ENCODE measurements around the gene KCNH4.

Gene KCNH4

GRCh38 chr17:42135664-42136653 is 45.0 kb downstream of the KCNH4 start:
- DNase-seq = no peak

- DNase-seq = no peak
These were observed 45.8 kb downstream of the KCNH4 start for GRCh38 chr17:42135151-42135550.

- DNase-seq = no peak
These were observed 47.4 kb downstream of the KCNH4 start for GRCh38 chr17:42133461-42134041.

GRCh38 chr17:42132941-42133340 is 48.0 kb downstream of the KCNH4 start:
- peak; percentile 70 to 85 for DNase-seq

- DNase-seq = peak in 1 of 2 donors; percentile 20
These were observed 48.9 kb downstream of the KCNH4 start for GRCh38 chr17:42131981-42132432.

GRCh38 chr17:42131232-42131631 is 49.7 kb downstream of the KCNH4 start:
- DNase-seq = no peak

GRCh38 chr17:42130310-42130936 is 50.5 kb downstream of the KCNH4 start:
- no peak for DNase-seq

- DNase-seq = peak in 1 of 2 donors; percentile 10
These were observed 51.7 kb downstream of the KCNH4 start for GRCh38 chr17:42129109-42129837.

- no peak for DNase-seq
These were observed 53.5 kb downstream of the KCNH4 start for GRCh38 chr17:42127414-42127813.

- DNase-seq = no peak
These were observed 54.1 kb downstream of the KCNH4 start for GRCh38 chr17:42126836-42127235.

- DNase-seq = no peak
These were observed 55.4 kb downstream of the KCNH4 start for GRCh38 chr17:42125565-42125964.

- no peak for DNase-seq
These were observed 56.7 kb downstream of the KCNH4 start for GRCh38 chr17:42124256-42124655.

GRCh38 chr17:42122371-42123303 is 58.3 kb downstream of the KCNH4 start, which contains the start of gene HSPB9:
Gene HSPB9 (plus strand): TSS chr17:42122804. CDS start chr17:42122851, 47 bp downstream.
- DNase-seq = no peak

- DNase-seq = peak; percentile 75 to 80
These were observed 59.9 kb downstream of the KCNH4 start, which contains the start of gene KAT2A for GRCh38 chr17:42120770-42121769. Gene KAT2A (minus strand): TSS chr17:42121367. CDS start chr17:42121304, 63 bp downstream.

- DNase-seq = no peak
These were observed 60.7 kb downstream of the KCNH4 start for GRCh38 chr17:42120161-42120769.

GRCh38 chr17:42119301-42119700 is 61.6 kb downstream of the KCNH4 start:
- DNase-seq = no peak

GRCh38 chr17:42118545-42118944 is 62.4 kb downstream of the KCNH4 start:
- DNase-seq = no peak

GRCh38 chr17:42118126-42118510 is 62.8 kb downstream of the KCNH4 start:
- no peak for DNase-seq

GRCh38 chr17:42117397-42118125 is 63.4 kb downstream of the KCNH4 start:
- DNase-seq = no peak

Measured in hippocampal formation (tissue), 2 donors.